Loucy (cell line): ENCODE results near the gene AMBRA1.

Experiments
- EZH2phosphoT487 ChIP-seq: fragments of 200-600 bp; IDR thresholded peaks from 2 replicates; pipeline ENCODE4 v1.6.1; 2018; ENCODE audit warnings: antibody characterized with exemption, mild to moderate bottlenecking, moderate library complexity, borderline replicate concordance
- TF ChIP-seq, protein P1 (sequence below): fragments of 200-600 bp; sonication (generic); conservative IDR thresholded peaks from 2 replicates; pipeline ENCODE4 v1.5.1; 2014; ENCODE audit warnings: mild to moderate bottlenecking, antibody characterized with exemption, low read length

DNA sequence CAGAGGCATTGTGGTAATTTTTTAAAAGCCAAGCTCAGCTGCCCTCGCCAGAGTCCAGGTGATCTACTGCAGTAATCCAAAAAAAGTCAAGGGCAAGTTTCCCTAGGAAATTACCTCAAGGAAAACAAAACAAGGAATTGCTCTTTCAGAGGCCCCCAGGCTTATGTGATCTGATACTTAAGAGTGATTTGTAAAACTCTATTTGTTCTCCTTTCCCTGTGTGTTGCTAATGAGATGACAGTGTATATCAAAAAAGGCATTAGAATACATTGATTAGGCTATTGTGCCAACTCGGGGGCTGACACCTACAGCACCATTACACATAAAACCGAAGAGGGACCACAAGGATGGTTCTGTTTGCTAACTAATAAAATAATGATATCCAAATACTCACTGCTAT lies 157.7 kb downstream of the AMBRA1 start:
- TF ChIP-seq, protein P1, sequence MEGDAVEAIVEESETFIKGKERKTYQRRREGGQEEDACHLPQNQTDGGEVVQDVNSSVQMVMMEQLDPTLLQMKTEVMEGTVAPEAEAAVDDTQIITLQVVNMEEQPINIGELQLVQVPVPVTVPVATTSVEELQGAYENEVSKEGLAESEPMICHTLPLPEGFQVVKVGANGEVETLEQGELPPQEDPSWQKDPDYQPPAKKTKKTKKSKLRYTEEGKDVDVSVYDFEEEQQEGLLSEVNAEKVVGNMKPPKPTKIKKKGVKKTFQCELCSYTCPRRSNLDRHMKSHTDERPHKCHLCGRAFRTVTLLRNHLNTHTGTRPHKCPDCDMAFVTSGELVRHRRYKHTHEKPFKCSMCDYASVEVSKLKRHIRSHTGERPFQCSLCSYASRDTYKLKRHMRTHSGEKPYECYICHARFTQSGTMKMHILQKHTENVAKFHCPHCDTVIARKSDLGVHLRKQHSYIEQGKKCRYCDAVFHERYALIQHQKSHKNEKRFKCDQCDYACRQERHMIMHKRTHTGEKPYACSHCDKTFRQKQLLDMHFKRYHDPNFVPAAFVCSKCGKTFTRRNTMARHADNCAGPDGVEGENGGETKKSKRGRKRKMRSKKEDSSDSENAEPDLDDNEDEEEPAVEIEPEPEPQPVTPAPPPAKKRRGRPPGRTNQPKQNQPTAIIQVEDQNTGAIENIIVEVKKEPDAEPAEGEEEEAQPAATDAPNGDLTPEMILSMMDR, result no peak
- no peak for TF ChIP-seq EZH2phosphoT487
